ENCODE data around the gene NKX3-2.

NKX3-2 gene

DNA sequence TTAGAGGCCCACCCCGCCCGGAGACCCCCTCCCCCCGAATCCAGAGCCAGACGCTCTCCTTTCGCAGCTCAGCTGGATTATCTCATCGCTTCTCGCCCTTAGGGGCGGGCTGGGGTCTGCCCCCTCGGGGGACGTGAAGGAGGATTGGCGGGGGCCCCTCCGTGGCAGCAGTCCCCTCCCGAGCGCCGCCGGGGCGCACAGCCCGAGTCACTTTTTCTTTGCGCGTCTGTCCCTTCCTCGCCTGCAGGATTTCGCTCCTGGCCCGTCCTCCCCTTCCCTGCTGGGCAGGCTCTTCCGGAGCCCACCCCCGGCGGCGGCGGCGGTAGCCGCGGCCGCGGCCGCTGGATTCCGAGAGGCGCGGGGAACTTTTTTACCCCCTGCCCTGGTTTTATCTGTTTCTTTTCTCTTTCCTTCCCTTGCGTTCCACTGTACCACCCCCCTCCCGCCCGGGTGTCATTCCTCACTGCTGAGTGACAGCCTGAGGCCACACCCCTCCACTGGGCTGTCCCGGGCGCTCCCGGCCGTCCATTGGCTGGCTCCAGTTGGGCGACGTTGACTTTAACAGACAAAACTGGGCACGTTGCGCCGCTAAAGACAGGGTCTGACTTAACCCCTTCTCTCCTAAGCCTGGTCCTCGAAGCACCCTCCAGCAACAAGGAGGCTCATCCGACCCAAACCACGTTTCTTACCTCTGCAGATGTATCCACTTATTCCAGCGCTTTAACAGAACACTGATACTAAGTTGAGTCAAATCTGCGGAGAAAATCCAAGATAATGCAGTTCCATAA, 492 bp upstream of the NKX3-2 start (continued):
- TF ChIP-seq, protein P1, sequence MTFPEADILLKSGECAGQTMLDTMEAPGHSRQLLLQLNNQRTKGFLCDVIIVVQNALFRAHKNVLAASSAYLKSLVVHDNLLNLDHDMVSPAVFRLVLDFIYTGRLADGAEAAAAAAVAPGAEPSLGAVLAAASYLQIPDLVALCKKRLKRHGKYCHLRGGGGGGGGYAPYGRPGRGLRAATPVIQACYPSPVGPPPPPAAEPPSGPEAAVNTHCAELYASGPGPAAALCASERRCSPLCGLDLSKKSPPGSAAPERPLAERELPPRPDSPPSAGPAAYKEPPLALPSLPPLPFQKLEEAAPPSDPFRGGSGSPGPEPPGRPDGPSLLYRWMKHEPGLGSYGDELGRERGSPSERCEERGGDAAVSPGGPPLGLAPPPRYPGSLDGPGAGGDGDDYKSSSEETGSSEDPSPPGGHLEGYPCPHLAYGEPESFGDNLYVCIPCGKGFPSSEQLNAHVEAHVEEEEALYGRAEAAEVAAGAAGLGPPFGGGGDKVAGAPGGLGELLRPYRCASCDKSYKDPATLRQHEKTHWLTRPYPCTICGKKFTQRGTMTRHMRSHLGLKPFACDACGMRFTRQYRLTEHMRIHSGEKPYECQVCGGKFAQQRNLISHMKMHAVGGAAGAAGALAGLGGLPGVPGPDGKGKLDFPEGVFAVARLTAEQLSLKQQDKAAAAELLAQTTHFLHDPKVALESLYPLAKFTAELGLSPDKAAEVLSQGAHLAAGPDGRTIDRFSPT (tag by site-specific recombination; IDR thresholded peaks at IDR 0.05), result 0 out of 2 replicates have a peak, but pooled peaks have one; percentile 18
- TF ChIP-seq, protein P2, sequence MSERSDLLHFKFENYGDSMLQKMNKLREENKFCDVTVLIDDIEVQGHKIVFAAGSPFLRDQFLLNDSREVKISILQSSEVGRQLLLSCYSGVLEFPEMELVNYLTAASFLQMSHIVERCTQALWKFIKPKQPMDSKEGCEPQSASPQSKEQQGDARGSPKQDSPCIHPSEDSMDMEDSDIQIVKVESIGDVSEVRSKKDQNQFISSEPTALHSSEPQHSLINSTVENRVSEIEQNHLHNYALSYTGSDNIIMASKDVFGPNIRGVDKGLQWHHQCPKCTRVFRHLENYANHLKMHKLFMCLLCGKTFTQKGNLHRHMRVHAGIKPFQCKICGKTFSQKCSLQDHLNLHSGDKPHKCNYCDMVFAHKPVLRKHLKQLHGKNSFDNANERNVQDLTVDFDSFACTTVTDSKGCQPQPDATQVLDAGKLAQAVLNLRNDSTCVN (tag by site-specific recombination; optimal IDR thresholded peaks at IDR 0.05), result peak; percentile 51
- TF ChIP-seq, protein P3, sequence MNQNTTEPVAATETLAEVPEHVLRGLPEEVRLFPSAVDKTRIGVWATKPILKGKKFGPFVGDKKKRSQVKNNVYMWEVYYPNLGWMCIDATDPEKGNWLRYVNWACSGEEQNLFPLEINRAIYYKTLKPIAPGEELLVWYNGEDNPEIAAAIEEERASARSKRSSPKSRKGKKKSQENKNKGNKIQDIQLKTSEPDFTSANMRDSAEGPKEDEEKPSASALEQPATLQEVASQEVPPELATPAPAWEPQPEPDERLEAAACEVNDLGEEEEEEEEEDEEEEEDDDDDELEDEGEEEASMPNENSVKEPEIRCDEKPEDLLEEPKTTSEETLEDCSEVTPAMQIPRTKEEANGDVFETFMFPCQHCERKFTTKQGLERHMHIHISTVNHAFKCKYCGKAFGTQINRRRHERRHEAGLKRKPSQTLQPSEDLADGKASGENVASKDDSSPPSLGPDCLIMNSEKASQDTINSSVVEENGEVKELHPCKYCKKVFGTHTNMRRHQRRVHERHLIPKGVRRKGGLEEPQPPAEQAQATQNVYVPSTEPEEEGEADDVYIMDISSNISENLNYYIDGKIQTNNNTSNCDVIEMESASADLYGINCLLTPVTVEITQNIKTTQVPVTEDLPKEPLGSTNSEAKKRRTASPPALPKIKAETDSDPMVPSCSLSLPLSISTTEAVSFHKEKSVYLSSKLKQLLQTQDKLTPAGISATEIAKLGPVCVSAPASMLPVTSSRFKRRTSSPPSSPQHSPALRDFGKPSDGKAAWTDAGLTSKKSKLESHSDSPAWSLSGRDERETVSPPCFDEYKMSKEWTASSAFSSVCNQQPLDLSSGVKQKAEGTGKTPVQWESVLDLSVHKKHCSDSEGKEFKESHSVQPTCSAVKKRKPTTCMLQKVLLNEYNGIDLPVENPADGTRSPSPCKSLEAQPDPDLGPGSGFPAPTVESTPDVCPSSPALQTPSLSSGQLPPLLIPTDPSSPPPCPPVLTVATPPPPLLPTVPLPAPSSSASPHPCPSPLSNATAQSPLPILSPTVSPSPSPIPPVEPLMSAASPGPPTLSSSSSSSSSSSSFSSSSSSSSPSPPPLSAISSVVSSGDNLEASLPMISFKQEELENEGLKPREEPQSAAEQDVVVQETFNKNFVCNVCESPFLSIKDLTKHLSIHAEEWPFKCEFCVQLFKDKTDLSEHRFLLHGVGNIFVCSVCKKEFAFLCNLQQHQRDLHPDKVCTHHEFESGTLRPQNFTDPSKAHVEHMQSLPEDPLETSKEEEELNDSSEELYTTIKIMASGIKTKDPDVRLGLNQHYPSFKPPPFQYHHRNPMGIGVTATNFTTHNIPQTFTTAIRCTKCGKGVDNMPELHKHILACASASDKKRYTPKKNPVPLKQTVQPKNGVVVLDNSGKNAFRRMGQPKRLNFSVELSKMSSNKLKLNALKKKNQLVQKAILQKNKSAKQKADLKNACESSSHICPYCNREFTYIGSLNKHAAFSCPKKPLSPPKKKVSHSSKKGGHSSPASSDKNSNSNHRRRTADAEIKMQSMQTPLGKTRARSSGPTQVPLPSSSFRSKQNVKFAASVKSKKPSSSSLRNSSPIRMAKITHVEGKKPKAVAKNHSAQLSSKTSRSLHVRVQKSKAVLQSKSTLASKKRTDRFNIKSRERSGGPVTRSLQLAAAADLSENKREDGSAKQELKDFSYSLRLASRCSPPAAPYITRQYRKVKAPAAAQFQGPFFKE (tag by site-specific recombination; IDR thresholded peaks at IDR 0.05; ENCODE audit: borderline replicate concordance), result no peak
- TF ChIP-seq SP3 (tag by site-specific recombination; IDR thresholded peaks at IDR 0.05) (peak; percentile 74), SP2 (tag by site-specific recombination; IDR thresholded peaks at IDR 0.05) (peak; percentile 86), ZNF670 (tag by site-specific recombination; IDR thresholded peaks at IDR 0.05; ENCODE audit: low read depth) (no peak), ZNF48 (tag by site-specific recombination; IDR thresholded peaks at IDR 0.05) (no peak)
- TF ChIP-seq, protein P4, sequence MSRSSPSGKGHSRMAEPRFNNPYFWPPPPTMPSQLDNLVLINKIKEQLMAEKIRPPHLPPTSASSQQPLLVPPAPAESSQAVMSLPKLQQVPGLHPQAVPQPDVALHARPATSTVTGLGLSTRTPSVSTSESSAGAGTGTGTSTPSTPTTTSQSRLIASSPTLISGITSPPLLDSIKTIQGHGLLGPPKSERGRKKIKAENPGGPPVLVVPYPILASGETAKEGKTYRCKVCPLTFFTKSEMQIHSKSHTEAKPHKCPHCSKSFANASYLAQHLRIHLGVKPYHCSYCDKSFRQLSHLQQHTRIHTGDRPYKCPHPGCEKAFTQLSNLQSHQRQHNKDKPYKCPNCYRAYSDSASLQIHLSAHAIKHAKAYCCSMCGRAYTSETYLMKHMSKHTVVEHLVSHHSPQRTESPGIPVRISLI (tag by site-specific recombination; IDR thresholded peaks at IDR 0.05), result no peak
- TF ChIP-seq, protein P5, sequence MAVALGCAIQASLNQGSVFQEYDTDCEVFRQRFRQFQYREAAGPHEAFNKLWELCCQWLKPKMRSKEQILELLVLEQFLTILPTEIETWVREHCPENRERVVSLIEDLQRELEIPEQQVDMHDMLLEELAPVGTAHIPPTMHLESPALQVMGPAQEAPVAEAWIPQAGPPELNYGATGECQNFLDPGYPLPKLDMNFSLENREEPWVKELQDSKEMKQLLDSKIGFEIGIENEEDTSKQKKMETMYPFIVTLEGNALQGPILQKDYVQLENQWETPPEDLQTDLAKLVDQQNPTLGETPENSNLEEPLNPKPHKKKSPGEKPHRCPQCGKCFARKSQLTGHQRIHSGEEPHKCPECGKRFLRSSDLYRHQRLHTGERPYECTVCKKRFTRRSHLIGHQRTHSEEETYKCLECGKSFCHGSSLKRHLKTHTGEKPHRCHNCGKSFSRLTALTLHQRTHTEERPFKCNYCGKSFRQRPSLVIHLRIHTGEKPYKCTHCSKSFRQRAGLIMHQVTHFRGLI (tag by site-specific recombination; IDR thresholded peaks at IDR 0.05), result peak; percentile 95

DNA sequence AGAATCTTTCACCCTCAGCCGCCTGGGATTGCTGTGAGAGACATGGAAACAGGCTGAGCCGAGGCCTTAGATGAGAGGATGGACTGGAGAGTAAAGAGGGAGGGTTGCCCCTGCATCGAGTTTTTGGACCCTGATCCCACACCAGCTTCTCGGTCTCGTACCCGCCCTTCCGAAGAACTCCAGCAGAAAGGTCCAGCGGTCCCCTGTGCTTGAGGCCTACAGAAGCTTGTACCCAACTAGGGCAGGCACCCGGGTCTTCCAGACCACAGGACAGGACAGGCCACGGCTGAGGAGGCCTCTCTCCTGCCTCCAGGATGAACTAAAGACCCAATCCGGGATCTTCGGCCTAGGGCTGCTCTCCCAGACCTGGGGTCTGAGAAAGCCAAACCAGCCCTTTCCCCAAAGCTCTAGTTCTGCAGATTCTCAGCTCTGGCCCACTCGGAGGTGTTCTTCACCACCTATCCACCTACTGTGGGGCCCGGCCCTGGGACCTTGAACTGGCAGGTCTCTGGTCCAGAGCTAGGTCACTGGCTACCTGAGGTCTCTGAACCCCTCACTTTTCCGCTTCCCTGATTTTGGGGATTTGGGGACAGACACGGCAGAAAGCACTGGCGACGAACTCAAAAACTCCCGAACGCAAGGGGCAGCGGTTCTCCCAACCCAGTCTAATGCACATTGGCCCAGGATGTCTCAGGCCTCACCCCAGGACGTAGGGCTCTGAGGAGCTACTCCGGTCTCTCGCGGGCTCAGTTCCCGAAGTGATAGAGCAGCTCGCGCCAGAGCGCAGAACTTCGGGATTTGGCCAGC, 1.1 kb downstream of the NKX3-2 start:
- Histone ChIP-seq H3K27ac (ENCODE audit: extremely low read depth, low read depth, low read length) (no peak overlapping the region), H3K36me3 (ENCODE audit: control insufficient read depth in 2 of 2, insufficient read depth in 1 of 2, low read length in 2 of 2) (peaks cover 0 to 7% of the 10 kb centered on the region in 2 experiments; a peak in 1 of 3 replicates), H3K4me1 (ENCODE audit: control insufficient read depth, insufficient read depth, low read length) (no peaks in the 10 kb centered on the region), H3K4me3 (ENCODE audit: low read depth, low read length) (no peak overlapping the region; the same call in 1 of the 2 replicates), H3K9me3 (ENCODE audit: control insufficient read depth, insufficient read depth, low read depth, low read length) (no peaks in the 10 kb centered on the region)
- ChIA-PET CTCF (interaction anchor here (0.5 to 0.6 kb wide), 2 partner anchors 427 to 436 kb away, joined by 3 to 6 read pairs; no protein-coding TSS in a partner anchor), POLR2A (no interaction called here)
- no peak for TF ChIP-seq FEZF1 (tag by site-specific recombination; IDR thresholded peaks at IDR 0.05)
- no peak for TF ChIP-seq ZNF223 (tag by site-specific recombination; IDR thresholded peaks at IDR 0.05)
- no peak for TF ChIP-seq ZNF747 (tag by site-specific recombination; IDR thresholded peaks at IDR 0.05)
- TF ChIP-seq, protein P6, sequence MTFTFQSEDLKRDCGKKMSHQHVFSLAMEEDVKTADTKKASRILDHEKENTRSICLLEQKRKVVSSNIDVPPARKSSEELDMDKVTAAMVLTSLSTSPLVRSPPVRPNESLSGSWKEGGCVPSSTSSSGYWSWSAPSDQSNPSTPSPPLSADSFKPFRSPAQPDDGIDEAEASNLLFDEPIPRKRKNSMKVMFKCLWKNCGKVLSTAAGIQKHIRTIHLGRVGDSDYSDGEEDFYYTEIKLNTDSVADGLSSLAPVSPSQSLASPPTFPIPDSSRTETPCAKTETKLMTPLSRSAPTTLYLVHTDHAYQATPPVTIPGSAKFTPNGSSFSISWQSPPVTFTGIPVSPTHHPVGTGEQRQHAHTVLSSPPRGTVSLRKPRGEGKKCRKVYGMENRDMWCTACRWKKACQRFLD (tag by site-specific recombination; IDR thresholded peaks at IDR 0.05), result no peak
- no peak for TF ChIP-seq ZNF621 (tag by site-specific recombination; IDR thresholded peaks at IDR 0.05)
- no peak for TF ChIP-seq ZEB2 (tag by site-specific recombination; IDR thresholded peaks at IDR 0.05)
- TF ChIP-seq, protein P7, sequence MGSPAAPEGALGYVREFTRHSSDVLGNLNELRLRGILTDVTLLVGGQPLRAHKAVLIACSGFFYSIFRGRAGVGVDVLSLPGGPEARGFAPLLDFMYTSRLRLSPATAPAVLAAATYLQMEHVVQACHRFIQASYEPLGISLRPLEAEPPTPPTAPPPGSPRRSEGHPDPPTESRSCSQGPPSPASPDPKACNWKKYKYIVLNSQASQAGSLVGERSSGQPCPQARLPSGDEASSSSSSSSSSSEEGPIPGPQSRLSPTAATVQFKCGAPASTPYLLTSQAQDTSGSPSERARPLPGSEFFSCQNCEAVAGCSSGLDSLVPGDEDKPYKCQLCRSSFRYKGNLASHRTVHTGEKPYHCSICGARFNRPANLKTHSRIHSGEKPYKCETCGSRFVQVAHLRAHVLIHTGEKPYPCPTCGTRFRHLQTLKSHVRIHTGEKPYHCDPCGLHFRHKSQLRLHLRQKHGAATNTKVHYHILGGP (tag by site-specific recombination; IDR thresholded peaks at IDR 0.05), result no peak
- no peak for TF ChIP-seq ZNF830 (tag by site-specific recombination; IDR thresholded peaks at IDR 0.05; ENCODE audit: low read depth)
- TF ChIP-seq ZBTB17 (tag by site-specific recombination; IDR thresholded peaks at IDR 0.05), result no peak
